Dermis microvascular lymphatic vessel endothelial cell (primary cell): Measurements from ENCODE around the gene AGAP3. TPM values are rescaled to one million over a fixed set of nuclear protein-coding genes. Genes with fewer than 3 reads are reported as not detected.
A peak's percentile ranks its signal among the peaks of the same experiment; 100 is the strongest.

Experiments used
- DNase-seq, 2 donors: peaks; one replicate each; pipeline versions ENCODE4 v3.0.0 to v3.0.0-alpha.2; 2010; ENCODE audit warnings: low read depth in 2 of 2
- total RNA-seq: library from RNA; depleted of rRNA; stranded (reverse); fragments of >200 nt; gene quantifications from 2 replicates; pipeline ENCODE4 v1.2.1, GENCODE V29; 2014

Gene AGAP3
- total RNA-seq, 1 donor from 2014 or later: 43.8 TPM

- no peak for DNase-seq
Measured at GRCh38 chr7:151122796-151123157, 36.5 kb downstream of the AGAP3 start.

- no peak for DNase-seq
Measured at GRCh38 chr7:151123158-151123821, 37.0 kb downstream of the AGAP3 start.

GRCh38 chr7:151123822-151124464, 37.7 kb downstream of the AGAP3 start:
- DNase-seq: peak; percentile 57 to 82

GRCh38 chr7:151124481-151124880, 38.2 kb downstream of the AGAP3 start:
- DNase-seq: no peak

GRCh38 chr7:151124899-151125399, 38.7 kb downstream of the AGAP3 start:
- no peak for DNase-seq

GRCh38 chr7:151125470-151125845, 39.2 kb downstream of the AGAP3 start:
- DNase-seq: no peak

GRCh38 chr7:151125846-151126481, 39.7 kb downstream of the AGAP3 start:
- DNase-seq: no peak

GRCh38 chr7:151126491-151127137, 40.3 kb downstream of the AGAP3 start:
- no peak for DNase-seq

GRCh38 chr7:151128144-151128543, 41.9 kb downstream of the AGAP3 start:
- DNase-seq: no peak

GRCh38 chr7:151128716-151129115, 42.4 kb downstream of the AGAP3 start:
- no peak for DNase-seq

- DNase-seq: no peak
Measured at GRCh38 chr7:151129117-151129959, 43.1 kb downstream of the AGAP3 start.

- DNase-seq: no peak
Measured at GRCh38 chr7:151129960-151130591, 43.8 kb downstream of the AGAP3 start.

- DNase-seq: no peak
Measured at GRCh38 chr7:151130741-151131157, 44.5 kb downstream of the AGAP3 start.

- no peak for DNase-seq
Measured at GRCh38 chr7:151131224-151131591, 44.9 kb downstream of the AGAP3 start.

GRCh38 chr7:151131592-151132293, 45.5 kb downstream of the AGAP3 start:
- DNase-seq: no peak

GRCh38 chr7:151132461-151133205, 46.4 kb downstream of the AGAP3 start:
- DNase-seq: no peak

- DNase-seq: no peak
Measured at GRCh38 chr7:151133266-151133985, 47.2 kb downstream of the AGAP3 start.

- no peak for DNase-seq
Measured at GRCh38 chr7:151133986-151134742, 47.9 kb downstream of the AGAP3 start.
